HG03175 (cell line): ENCODE data around the gene PARD6B.
A peak's percentile ranks its signal among the peaks of the same experiment; 100 is the strongest.
"Not testable (repeated sequence)": the region's sequence is repeated elsewhere in the genome, so short reads cannot be mapped to it uniquely, and the experiment has no call there.

Experiments used
- ATAC-seq: cut with Tn5 transposase; IDR thresholded peaks from one replicate; pipeline ENCODE4 v1.9.1; 2021; ENCODE audit warnings: mild to moderate bottlenecking, moderate library complexity; ENCODE audit not compliant: unreplicated experiment

PARD6B gene

DNA sequence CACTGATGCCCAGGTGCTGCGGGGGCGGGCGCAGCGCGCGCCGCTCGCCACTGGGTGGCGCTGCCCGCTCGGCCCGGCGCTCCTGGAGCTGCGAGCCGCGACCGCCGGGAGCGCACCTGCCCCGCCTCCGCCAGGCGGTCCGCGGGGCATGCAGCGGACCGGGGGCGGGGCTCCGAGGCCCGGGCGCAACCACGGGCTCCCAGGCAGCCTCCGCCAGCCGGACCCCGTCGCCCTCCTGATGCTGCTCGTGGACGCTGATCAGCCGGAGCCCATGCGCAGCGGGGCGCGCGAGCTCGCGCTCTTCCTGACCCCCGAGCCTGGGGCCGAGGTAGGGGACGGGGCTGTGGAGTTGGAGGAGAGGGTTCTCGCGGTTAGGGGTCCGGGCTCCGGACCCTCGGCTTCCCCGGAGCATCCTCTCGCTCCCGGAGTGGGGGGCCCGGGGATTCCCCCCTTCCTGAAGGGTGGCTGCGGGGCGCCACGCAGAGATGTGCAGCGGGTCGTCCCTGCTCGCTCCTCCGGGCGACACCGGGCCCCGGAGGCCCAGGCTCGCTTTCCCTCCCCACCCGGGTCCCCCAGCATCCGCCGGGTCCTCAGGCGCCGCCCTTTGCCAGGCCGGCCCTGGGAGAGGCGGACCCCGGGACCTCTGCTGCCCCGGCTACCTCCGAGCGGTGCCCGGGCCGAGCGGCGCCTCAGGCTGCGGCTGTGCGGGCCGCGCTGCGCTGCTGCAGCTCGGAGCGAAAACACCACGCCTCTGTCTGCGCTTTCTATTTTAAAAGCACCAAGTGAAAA lies 63.7 kb downstream of the PARD6B start, which contains the start of gene BCAS4:
Gene BCAS4, plus strand, starts transcription at position 216 of the 789 bp plus-strand sequence. Its CDS starts 23 bp downstream, at position 239.
- ATAC-seq = peak; percentile 69

DNA sequence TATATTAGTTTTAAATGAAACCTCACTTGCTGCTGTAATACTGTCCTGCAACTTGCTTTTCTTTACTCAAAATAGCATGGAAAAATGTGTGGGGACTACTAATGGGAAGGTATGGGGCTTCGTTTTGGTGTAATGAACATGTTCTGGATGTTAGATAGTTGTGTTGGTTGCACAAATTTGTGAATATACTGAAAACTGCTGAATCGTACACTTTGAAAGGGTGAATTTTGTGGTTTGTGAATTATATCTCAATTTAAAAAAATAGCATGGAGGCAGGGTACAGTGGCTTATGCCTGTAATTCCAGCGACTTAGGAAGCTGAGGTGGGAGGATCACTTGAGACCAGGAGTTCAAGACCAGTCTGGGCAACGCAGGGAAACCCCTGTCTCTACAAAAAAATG lies 65.8 kb downstream of the PARD6B start:
- no peak for ATAC-seq

DNA sequence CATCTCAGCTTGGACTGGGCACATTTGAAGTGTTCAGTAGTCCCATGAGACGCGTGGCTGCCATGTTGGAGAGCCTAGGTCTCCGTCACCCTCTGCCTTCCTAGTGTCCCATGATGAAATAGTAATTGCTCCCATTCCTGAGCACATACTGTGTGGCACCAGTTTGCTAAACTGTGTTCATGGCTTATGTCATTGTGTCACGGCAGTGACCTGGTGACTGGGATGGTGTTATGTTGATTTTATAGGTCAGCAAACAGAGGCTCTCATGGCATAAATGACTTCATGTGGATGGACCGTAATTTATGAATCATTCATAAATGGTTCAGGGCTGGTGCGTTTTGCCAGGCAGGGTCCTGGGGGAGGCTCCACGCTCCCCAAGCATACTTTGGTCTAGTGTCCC lies 67.3 kb downstream of the PARD6B start:
- ATAC-seq = no peak

DNA sequence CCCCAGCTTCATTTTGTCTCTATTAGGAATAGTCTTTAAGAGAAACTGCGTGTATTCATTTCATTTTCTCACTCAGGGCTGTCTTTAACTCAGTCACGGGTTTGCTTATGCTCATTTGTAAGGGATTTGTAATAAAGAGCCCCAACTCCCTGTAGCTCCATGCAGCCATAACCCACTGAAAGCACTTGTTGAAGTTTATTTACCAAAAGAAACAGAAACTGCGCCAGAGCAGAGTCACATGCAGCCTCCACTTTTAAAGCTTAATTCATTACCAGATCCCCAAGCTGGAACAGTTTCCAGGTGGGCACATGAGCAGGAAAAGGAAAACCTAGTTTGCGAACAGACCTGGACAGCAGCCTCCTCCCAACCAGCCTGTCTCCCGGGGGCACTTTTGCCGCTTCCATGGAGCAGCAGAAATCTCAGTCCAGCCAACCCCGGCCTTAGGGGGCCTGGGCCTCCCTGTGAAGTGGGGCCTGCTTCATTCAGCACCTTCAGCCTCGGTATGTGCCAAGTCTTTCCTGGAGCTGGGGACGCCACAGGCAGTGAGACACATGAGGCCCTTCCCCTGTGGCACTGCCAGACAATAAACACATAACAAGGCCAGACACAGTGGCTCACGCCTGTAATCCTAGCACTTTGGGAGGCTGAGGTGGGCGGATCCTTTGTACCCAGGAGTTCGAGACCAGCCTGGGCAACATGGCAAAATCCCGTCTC lies 68.0 kb downstream of the PARD6B start:
- no peak for ATAC-seq

DNA sequence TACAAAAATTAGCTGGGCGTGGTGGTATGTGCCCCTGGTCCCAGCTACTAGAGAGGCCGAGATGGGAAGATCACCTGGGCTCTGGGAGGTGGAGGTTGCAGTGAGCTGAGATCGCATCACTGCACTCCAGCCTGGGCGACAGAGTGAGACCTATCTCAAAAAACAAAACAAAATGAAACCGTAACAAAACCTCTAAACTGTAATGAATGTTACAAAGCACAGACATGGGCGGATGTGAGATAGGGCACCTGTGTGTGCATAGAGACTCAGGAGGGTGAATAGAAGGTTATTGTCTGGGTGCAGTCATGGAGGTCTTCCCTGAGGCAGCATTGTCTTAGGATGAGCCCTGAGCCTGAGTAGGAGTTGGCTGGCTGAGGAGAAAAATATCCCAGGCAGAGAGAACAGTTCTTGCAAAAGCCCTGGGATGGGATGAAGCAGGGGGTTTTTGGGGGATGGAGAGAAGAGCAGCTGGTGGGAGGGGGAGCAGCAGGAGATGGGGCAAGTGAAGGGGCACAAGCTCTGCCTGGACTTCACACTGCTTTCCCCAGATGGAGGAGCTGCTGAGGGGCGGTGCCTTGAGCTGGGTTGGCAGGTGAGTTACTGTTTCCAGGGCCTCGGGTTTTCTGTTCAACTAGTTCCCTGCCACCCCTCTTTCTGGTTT lies 68.6 kb downstream of the PARD6B start:
- peak; percentile 46 for ATAC-seq

DNA sequence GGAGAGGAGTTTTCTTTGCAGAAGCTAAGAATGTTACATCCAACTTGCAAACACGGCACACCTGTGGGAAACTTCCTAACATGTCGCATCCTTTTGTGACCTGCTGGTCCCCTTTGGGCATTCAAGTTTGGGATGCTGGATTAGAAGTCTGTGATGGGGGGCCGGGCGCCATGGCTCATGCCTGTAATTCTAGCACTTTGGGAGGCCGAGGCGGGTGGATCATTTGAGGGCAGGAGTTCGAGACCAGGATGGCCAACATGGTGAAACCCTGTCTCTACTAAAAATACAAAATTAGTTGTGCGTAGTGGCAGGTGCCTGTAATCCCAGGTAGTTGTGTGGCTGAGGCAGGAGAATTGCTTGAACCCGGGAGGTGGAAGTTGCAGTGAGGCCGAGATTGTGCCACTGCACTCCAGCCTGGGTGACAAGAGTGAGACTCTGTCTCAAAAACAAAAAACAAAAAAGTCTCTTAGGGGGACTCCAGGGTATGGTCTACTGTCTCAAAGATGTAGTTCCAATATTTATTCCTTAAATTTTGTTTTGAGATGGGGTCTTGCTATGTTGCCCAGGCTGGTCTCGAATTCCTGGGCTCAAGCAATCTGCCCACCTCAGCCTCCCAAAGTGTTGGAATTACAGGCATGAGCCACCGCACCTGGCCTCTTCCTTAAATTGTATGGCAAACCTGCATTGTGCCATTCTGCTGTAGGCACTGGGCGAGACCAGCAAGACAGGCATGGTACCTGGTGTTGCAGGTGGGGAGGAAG lies 69.8 kb downstream of the PARD6B start:
- not testable (repeated sequence) for ATAC-seq

DNA sequence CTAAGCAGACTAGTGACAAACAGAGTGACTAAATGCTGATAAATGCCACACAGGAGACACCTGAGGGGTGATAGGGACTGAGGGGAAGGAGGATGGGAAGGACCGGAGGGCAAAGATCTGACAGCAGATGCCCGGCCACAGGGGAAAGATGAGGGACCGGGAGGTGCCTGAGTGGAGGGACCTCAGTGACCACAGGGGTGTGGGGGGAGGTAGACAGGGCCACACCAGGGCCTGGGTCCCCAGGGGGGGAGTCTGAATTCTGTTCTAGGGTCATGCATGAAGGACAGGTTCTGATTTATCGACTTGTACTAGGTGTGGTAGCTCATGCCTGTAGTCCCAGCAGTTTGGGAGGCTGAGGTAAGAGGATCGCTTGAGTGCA lies 70.4 kb downstream of the PARD6B start:
- ATAC-seq = no peak

DNA sequence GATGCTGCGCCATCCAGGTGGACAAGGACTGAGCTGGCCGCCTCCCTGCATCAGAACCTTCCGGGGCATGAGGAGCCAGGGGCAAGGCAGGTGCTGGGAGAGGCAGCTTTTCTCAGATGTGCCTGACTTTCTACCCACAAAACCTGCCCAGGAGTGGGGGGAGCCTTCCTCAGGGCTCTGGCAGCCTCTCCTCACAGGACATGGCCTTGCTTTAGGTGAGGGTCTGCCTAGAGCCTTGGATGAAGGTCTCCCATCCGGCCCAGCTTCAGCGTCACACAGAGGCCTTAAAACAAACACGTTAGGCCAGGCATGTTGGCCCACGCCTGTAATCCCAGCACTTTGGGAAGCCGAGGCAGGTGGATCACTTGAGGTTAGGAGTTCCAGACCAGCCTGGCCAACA lies 70.9 kb downstream of the PARD6B start:
- no peak for ATAC-seq

DNA sequence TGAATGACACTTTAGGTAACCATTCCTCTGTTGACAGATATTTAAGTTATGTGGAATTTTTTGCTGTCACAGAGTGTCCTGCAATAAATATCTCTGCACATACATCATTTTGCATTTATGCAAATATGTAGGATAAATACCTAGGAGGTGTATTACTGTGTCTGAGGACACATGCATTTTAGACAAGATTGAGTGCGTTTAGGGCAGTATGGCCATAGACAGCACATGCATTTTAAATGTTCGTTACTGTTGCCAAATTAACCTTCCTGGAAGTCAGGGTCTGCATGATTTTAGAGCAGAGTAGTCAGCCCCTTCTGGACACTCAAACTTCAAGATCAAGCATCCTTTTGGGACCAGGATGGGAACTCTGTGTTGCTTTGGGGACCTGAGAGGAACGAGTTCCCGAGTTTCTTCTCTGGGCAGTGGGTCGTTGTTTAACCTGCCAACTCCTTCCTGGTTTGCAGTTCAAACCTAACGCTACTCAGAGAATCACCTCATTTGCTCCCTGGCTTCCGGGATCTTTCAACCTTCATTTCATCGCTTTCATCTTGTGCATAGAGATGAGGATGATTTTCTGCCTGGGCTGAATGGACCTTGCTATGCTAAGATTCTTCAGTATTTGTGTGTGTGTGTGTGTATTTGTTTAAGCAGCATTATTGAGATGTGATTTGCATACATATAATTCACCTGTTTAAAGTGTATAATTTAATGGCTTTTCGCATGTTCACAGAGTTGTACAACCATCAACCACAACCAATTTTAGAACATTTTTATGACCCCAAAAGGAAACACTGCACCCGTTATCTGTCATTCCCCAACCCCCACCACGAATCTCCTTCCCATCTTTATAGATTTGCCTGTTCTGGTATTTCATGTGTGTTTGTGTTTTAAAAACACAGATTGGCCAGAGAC lies 73.3 kb downstream of the PARD6B start:
- ATAC-seq = no peak

DNA sequence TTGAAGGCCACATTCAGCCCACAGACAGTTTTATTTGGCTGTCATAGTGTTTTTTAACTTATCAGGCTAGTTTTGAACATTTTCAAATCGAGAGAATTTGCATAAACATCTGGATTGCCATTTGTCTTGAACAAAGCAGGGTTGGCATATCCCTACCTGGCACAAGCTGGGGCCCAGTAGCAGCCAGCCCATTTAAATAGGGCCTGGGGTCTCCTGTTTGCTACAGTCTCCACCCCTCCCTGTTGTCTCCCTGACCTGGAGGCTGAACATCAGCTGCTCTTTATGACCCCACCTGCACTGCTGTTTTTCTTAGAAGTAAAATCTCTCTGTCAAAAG lies 73.9 kb downstream of the PARD6B start:
- no peak for ATAC-seq

DNA sequence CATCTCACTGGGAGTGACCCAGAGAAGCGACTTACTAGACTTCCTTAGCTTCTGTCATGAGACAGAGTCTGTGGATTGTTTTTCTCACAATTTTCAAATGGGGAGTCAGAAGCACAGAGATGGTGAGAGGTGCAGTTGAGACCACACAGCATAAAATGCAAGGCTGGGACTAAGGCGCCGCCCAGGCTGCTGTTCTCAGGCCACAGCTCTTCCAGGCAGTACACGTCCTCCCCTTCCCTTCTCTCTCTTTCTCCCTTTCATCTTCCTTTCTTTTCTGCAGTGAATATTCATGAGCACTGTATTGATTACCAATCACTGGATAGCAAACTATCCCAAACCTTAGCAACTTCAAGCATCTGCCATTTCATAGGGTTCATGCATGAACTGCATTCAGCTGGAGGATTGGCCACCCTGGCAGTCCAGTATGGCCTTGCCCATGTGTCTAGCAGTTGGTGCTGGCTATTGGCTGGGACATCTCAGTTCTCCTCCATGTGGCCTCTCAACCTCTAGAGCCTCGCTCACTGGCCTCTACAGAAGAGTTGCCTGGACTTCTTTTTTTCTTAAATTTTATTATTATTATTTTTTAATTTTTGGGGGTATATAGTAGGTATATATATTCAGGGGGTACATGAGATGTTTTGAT lies 74.9 kb downstream of the PARD6B start:
- no peak for ATAC-seq
